ENCODE data around the gene RPS6KC1. TPM values are rescaled to one million over a fixed set of nuclear protein-coding genes. Genes with fewer than 3 reads are reported as not detected.
"Not testable (repeated sequence)": the region's sequence is repeated elsewhere in the genome, so short reads cannot be mapped to it uniquely, and the experiment has no call there.

The RPS6KC1 gene
- total and polyA plus RNA-seq, 3 donors from 2014 or later = 32.2 to 60.2 (median 55.5) TPM

- Histone ChIP-seq H3K4me3 (no peak overlapping the region), H3K9me3 (no peaks in the 10 kb centered on the region), H3K27ac (no peak overlapping the region), H3K36me3 (ENCODE audit: low read depth, missing control alignments) (no peaks in the 10 kb centered on the region), H3K4me1 (no peaks in the 10 kb centered on the region), H3K27me3 (no peaks in the 10 kb centered on the region)
- WGBS, 2 donors = 41 to 44% methylated on average over 8 of the region's 8 CpGs
- peak; percentile 44 for DNase-seq
- no peak for TF ChIP-seq POLR2A (IDR thresholded peaks at IDR 0.05)
- TF ChIP-seq, protein P1, sequence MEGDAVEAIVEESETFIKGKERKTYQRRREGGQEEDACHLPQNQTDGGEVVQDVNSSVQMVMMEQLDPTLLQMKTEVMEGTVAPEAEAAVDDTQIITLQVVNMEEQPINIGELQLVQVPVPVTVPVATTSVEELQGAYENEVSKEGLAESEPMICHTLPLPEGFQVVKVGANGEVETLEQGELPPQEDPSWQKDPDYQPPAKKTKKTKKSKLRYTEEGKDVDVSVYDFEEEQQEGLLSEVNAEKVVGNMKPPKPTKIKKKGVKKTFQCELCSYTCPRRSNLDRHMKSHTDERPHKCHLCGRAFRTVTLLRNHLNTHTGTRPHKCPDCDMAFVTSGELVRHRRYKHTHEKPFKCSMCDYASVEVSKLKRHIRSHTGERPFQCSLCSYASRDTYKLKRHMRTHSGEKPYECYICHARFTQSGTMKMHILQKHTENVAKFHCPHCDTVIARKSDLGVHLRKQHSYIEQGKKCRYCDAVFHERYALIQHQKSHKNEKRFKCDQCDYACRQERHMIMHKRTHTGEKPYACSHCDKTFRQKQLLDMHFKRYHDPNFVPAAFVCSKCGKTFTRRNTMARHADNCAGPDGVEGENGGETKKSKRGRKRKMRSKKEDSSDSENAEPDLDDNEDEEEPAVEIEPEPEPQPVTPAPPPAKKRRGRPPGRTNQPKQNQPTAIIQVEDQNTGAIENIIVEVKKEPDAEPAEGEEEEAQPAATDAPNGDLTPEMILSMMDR (IDR thresholded peaks at IDR 0.05) = no peak
- intact Hi-C loops (cut with DNase I; ENCODE audit: low total_unique reads) = no loop called here
Observed at GRCh38 chr1:213303286-213303685, 252.2 kb downstream of the RPS6KC1 start.

- DNase-seq = no peak
- Histone ChIP-seq H3K27ac (no peak overlapping the region), H3K27me3 (no peaks in the 10 kb centered on the region), H3K4me3 (no peak overlapping the region), H3K36me3 (ENCODE audit: low read depth, missing control alignments) (no peaks in the 10 kb centered on the region), H3K9me3 (no peaks in the 10 kb centered on the region), H3K4me1 (no peaks in the 10 kb centered on the region)
- intact Hi-C loops (cut with DNase I; ENCODE audit: low total_unique reads) = no loop called here
- TF ChIP-seq, protein P1 (IDR thresholded peaks at IDR 0.05) = no peak
- no peak for TF ChIP-seq POLR2A (IDR thresholded peaks at IDR 0.05)
- 91% methylated on average over 1 of the region's 1 CpG for WGBS, 2 donors
Observed at GRCh38 chr1:213315571-213315970, 264.5 kb downstream of the RPS6KC1 start.

DNA sequence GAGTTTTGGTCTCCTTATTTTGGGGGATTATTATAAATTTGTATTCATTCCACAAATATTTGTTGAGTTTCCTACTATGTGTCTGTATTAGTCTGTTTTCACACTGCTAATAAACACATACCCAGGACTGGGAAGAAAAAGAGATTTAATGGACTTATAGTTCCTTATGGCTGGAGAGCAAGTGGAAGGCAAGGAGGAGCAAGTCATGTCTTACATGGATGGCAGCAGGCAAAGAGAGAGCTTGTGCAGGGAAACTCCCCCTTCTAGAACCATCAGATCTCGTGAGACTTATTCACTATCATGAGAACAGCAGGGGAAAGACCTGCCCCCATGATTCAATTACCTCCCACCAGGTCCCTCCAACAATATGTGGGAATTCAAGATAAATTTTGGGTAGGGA, 267.4 kb downstream of the RPS6KC1 start:
- H3K27ac ChIP-seq; H3K27me3 ChIP-seq; intact Hi-C loops (cut with DNase I; ENCODE audit: low total_unique reads); H3K36me3 ChIP-seq (ENCODE audit: low read depth, missing control alignments); H3K9me3 ChIP-seq; H3K4me1 ChIP-seq; DNase-seq; H3K4me3 ChIP-seq: not testable (repeated sequence)
- 86 to 91% methylated on average over 1 of the region's 1 CpG for WGBS, 2 donors

DNA sequence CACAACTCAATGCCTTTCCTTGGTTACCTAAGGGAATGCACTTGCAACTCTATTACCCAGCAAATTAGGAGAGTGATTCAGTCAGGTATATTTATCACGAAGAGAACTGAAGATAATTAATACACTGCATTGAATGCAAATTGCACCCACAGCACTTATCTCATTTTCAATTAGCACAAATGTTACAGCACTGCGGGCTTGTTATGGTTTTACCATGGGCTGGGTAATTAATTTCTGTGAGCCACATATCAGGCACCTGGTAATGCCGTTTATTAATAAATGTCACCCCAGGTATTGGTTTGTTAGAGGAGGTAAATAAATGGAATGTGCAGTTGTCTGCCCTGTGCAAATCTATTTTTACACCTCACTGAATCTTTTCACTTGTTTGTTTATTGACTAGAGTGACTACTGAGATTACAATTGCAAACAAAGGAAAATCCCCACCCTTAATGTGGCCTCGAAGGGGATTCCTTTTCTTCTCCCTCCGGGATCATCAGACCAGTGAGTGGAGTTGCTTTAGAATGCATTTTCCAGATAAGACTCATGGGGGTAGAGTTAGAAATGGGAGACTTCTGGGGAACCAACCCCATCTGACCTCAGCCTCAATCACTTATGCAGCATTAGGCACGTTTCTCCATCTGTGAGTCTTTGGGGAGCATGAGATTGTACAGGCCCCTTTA, 269.3 kb downstream of the RPS6KC1 start:
- H3K36me3 ChIP-seq (ENCODE audit: low read depth, missing control alignments) = no peaks in the 10 kb centered on the region
- DNase-seq = no peak
- H3K27me3 ChIP-seq = no peaks in the 10 kb centered on the region
- no peaks in the 10 kb centered on the region for H3K4me1 ChIP-seq
- no peak overlapping the region for H3K4me3 ChIP-seq
- intact Hi-C loops (cut with DNase I; ENCODE audit: low total_unique reads) = no loop called here
- TF ChIP-seq, protein P1 (IDR thresholded peaks at IDR 0.05) = no peak
- no peak for TF ChIP-seq POLR2A (IDR thresholded peaks at IDR 0.05)
- 69 to 73% methylated on average over 5 to 6 of the region's 6 CpGs for WGBS, 2 donors
- no peak overlapping the region for H3K27ac ChIP-seq
- H3K9me3 ChIP-seq = no peaks in the 10 kb centered on the region

Other genes with a start within 250 kb of the RPS6KC1 start
- gene SPATA45, start 203.6 kb upstream of the RPS6KC1 start, total RNA-seq = 10 to 100 TPM in 1 of 2 donors, 1 to 10 TPM in 1; 3.2 to 14.3 TPM
- 11.1 TPM for gene SPATA45, start 203.6 kb upstream of the RPS6KC1 start, polyA plus RNA-seq (ENCODE audit: insufficient read depth, low read depth, low replicate concordance)
- 10 to 100 TPM; 10.1 to 13.3 TPM for gene FLVCR1, start 193.0 kb upstream of the RPS6KC1 start, total RNA-seq
- gene FLVCR1, start 193.0 kb upstream of the RPS6KC1 start, polyA plus RNA-seq (ENCODE audit: insufficient read depth, low read depth, low replicate concordance) = 7.4 TPM
- gene VASH2, start 100.7 kb upstream of the RPS6KC1 start, total RNA-seq = 10 to 100 TPM in 1 of 2 donors, 1 to 10 TPM in 1; 9.5 to 30.9 TPM
- 18.0 TPM for gene VASH2, start 100.7 kb upstream of the RPS6KC1 start, polyA plus RNA-seq (ENCODE audit: insufficient read depth, low read depth, low replicate concordance)
- 10 to 100 TPM; 49.1 to 63.1 TPM for gene ANGEL2, start 35.4 kb upstream of the RPS6KC1 start, total RNA-seq
- 20.3 TPM for gene ANGEL2, start 35.4 kb upstream of the RPS6KC1 start, polyA plus RNA-seq (ENCODE audit: insufficient read depth, low read depth, low replicate concordance)